Cardiac ventricle fibroblast (primary cell): ENCODE measurements around the gene CFAP206. TPM values are rescaled to one million over a fixed set of nuclear protein-coding genes. Genes with fewer than 3 reads are reported as not detected.

Experiments
- total RNA-seq: library from RNA; depleted of rRNA; stranded (reverse); fragments of >200 nt; gene quantifications from 2 replicates; pipeline ENCODE4 v1.2.3, GENCODE V29; 2015

CFAP206 gene, protein sequence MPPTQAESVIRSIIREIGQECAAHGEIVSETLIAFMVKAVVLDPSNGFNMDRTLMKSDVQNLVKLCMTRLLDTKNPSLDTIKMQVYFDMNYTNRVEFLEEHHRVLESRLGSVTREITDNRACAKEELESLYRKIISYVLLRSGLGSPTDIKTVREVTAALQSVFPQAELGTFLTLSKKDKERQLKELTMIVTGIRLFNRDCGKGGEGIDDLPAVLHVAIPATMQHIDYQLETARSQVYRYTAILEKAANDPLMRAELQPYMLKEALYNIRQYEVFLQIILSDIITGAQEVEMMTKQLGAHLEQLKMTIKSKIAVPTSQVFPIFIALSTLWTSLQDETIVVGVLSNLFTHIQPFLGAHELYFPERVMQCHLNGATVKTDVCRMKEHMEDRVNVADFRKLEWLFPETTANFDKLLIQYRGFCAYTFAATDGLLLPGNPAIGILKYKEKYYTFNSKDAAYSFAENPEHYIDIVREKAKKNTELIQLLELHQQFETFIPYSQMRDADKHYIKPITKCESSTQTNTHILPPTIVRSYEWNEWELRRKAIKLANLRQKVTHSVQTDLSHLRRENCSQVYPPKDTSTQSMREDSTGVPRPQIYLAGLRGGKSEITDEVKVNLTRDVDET
- 0.37 and 1.2 TPM in 2 replicates for total RNA-seq

DNA sequence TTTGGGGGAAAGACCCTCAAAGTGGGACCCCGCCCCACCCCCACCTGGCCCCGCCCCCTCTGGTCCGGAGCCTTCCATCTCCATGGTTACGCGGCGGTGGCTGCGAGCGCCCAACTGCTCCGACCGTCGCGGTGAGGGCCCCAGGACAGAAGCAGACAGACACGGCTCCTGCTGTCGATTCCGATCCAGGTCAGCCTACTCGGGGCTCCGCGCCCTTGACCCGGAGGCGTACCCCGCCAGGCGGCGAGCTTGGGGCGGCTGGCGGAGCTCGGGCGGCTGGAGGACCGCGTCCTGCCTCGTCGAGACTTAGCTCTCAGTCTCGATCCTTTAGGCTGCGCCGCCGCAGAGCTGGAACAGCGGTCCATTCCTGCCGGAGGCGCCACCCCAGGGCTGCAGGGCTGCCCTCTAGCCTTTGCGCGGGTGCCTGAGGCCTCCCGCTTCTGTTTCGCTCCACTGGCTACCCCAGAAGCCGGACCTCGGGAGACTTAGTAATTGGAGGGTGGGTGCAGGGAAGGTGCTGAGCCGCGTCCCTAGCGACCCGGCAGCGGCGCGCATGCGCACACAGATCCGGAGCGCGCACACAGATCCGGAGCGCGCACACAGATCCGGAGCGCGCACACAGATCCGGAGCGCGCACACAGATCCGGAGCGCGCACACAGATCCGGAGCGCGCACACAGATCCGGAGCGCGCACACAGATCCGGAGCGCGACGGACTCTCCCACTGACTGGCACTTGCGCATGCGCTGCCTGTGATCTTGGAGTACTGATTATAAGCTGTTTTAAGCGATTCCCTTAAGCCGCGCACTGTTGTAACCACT is at the start of gene CFAP206:
Gene CFAP206 (plus strand): TSS at position 72 of the 820 bp plus-strand sequence. CDS start 1,868 bp downstream, outside the sequence.

DNA sequence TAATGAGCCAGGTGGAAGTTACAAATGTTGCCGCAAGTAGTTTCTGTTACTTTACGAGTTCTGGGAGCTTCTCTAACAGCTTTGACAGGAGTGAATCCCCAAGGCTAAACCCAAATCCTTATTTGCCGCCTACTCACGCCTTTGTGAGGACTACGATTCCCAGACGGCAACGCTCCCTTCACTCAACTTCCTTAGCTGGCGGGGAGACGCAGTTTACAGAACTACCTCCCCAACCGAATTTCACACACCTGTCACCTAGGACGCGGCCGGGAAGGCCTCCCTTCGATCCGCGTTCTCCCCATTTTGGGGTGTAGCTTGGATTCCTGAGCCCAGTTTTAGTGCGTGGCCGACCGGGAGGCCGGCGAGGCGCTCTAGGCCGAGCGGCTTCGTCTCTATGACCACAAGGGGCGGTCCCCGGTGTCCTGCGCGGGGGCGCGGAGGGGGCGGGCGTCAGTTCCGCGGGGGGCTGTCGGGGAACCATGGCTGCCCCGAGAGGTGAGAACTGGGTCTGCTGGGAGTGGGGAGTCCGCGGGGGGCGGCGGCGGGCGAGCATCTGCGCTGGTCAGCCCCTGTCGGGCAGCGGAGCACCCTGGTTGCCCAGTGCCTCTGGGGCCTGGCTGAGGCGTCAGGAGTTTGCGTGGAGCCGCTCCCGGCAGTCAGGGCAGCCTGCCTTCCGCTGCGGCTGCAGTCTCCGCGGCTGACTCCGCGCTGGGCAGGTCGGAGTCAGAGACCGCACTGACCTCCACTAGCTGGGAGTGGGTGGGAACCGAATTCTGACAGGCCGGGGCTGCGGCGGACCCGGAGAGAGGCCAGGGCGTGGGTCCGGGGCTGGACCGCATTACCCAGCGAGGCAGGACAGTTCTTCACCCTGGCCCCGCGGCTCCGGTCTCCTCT is 65.0 kb downstream of the CFAP206 start, which contains the start of gene SLC35A1:
Gene SLC35A1 (plus strand): TSS at position 450 of the 894 bp plus-strand sequence. CDS start 30 bp downstream, at position 480.

Other genes with a start within 250 kb of the CFAP206 start
- gene SMIM8, start 85.4 kb upstream of the CFAP206 start, total RNA-seq: 2.4 and 7.3 TPM in 2 replicates
- gene GJB7, start 78.7 kb upstream of the CFAP206 start, total RNA-seq: not detected in 2 replicates
- gene C6orf163, start 63.2 kb upstream of the CFAP206 start, total RNA-seq: 0.44 and 0.68 TPM in 2 replicates
- gene SLC35A1, start 65.0 kb downstream of the CFAP206 start, total RNA-seq: 15.4 and 16.5 TPM in 2 replicates
- gene RARS2, start 182.0 kb downstream of the CFAP206 start, total RNA-seq: 27.3 TPM in 2 replicates
- 16.2 and 22.9 TPM in 2 replicates for gene ORC3, start 182.2 kb downstream of the CFAP206 start, total RNA-seq